ENCODE measurements around the gene IFIT3. TPM values are rescaled to one million over a fixed set of nuclear protein-coding genes. Genes with fewer than 3 reads are reported as not detected.
"Not testable (repeated sequence)": the region's sequence is repeated elsewhere in the genome, so short reads cannot be mapped to it uniquely, and the experiment has no call there.

IFIT3 gene
- total RNA-seq, 1 donor from 2014 or later, result 16.8 TPM

DNA sequence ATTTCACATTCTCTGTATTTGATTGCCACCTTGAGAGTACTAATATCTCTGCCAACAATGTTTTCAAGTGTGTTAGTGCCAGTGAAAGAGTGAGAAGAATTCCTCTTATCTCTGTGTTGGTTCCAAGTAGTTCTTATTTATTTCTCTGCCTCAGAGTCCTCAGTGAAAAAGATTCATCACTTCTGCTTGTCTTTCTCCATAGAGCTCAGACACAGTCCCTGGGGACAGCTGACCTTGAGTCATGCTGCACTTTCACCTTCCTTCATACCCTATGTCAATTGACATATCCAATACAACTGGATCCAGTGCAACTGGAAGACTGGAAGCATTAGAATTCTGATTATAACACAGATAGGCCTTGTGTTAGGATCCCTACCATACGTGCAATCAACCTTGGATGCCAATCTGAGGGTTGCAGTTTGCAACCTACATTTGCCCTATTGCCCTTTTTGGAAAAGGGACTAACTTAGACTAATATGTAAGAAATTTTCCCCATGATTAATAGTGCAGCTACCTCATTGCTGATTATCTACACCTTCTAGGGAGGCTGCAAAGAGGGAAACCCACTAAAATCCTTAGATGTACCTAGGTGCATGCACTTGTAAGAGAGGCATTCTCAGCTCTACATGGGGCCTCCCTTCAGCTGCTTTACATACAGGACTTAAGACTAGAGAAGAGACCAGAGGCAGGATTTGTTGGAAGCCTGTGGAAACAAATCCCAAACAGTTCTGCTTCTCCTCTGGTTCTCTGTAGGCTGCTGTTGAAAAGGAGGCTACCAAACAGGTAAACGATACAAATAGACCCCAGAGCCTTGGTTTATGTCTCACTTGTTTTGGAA, 17.5 kb upstream of the IFIT3 start:
- no peak for DNase-seq (ENCODE audit: low spot score)
- Mint-ChIP-seq H3K4me1 (ENCODE audit: unreplicated experiment) (no peaks in the 10 kb centered on the region), H3K9me3 (ENCODE audit: unreplicated experiment) (no peaks in the 10 kb centered on the region), H3K27ac (ENCODE audit: unreplicated experiment) (no peak overlapping the region), H3K4me3 (ENCODE audit: unreplicated experiment) (no peak overlapping the region), H3K36me3 (ENCODE audit: low read depth, unreplicated experiment) (no peaks in the 10 kb centered on the region), H3K27me3 (ENCODE audit: unreplicated experiment) (peaks cover 1% of the 10 kb centered on the region)
- TF ChIP-seq, protein P1, sequence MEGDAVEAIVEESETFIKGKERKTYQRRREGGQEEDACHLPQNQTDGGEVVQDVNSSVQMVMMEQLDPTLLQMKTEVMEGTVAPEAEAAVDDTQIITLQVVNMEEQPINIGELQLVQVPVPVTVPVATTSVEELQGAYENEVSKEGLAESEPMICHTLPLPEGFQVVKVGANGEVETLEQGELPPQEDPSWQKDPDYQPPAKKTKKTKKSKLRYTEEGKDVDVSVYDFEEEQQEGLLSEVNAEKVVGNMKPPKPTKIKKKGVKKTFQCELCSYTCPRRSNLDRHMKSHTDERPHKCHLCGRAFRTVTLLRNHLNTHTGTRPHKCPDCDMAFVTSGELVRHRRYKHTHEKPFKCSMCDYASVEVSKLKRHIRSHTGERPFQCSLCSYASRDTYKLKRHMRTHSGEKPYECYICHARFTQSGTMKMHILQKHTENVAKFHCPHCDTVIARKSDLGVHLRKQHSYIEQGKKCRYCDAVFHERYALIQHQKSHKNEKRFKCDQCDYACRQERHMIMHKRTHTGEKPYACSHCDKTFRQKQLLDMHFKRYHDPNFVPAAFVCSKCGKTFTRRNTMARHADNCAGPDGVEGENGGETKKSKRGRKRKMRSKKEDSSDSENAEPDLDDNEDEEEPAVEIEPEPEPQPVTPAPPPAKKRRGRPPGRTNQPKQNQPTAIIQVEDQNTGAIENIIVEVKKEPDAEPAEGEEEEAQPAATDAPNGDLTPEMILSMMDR (IDR thresholded peaks at IDR 0.05; ENCODE audit: unreplicated experiment), result no peak

- peaks cover 1% of the 10 kb centered on the region for H3K27me3 Mint-ChIP-seq (ENCODE audit: unreplicated experiment)
- DNase-seq (ENCODE audit: low spot score), result no peak
- H3K4me3 Mint-ChIP-seq (ENCODE audit: unreplicated experiment), result no peak overlapping the region
- no peaks in the 10 kb centered on the region for H3K9me3 Mint-ChIP-seq (ENCODE audit: unreplicated experiment)
- TF ChIP-seq, protein P1 (IDR thresholded peaks at IDR 0.05; ENCODE audit: unreplicated experiment), result no peak
- peaks cover 5% of the 10 kb centered on the region for H3K36me3 Mint-ChIP-seq (ENCODE audit: low read depth, unreplicated experiment)
- no peaks in the 10 kb centered on the region for H3K4me1 Mint-ChIP-seq (ENCODE audit: unreplicated experiment)
- H3K27ac Mint-ChIP-seq (ENCODE audit: unreplicated experiment), result no peak overlapping the region
Observed at GRCh38 chr10:89312973-89313372, 14.8 kb upstream of the IFIT3 start.

- H3K27me3 Mint-ChIP-seq (ENCODE audit: unreplicated experiment), result peaks cover 3% of the 10 kb centered on the region
- no peaks in the 10 kb centered on the region for H3K4me1 Mint-ChIP-seq (ENCODE audit: unreplicated experiment)
- H3K27ac Mint-ChIP-seq (ENCODE audit: unreplicated experiment), result no peak overlapping the region
- peaks cover 5% of the 10 kb centered on the region for H3K36me3 Mint-ChIP-seq (ENCODE audit: low read depth, unreplicated experiment)
- no peaks in the 10 kb centered on the region for H3K9me3 Mint-ChIP-seq (ENCODE audit: unreplicated experiment)
- DNase-seq (ENCODE audit: low spot score), result no peak
- no peak overlapping the region for H3K4me3 Mint-ChIP-seq (ENCODE audit: unreplicated experiment)
- TF ChIP-seq, protein P1 (IDR thresholded peaks at IDR 0.05; ENCODE audit: unreplicated experiment), result no peak
Observed at GRCh38 chr10:89314676-89315075, 13.1 kb upstream of the IFIT3 start.

DNA sequence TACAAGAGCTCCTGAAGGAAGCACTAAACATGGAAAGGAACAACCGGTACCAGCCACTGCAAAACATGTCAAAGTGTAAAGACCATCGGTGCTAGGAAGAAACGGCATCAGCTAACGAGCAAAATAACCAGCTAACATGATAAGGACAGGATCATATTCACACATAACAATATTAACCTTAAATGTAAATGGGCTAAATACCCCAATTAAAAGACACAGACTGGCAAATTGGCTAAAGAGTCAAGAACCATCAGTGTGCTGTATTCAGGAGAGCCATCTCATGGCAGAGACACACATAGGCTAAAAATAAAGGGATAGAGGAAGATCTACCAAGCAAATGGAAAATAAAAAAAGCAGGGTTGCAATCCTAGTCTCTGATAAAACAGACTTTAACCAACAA, 9.8 kb upstream of the IFIT3 start:
- not testable (repeated sequence) for H3K27ac Mint-ChIP-seq (ENCODE audit: unreplicated experiment); H3K4me3 Mint-ChIP-seq (ENCODE audit: unreplicated experiment); H3K9me3 Mint-ChIP-seq (ENCODE audit: unreplicated experiment); H3K4me1 Mint-ChIP-seq (ENCODE audit: unreplicated experiment); H3K36me3 Mint-ChIP-seq (ENCODE audit: low read depth, unreplicated experiment); H3K27me3 Mint-ChIP-seq (ENCODE audit: unreplicated experiment); DNase-seq (ENCODE audit: low spot score)

- not testable (repeated sequence) for H3K27me3 Mint-ChIP-seq (ENCODE audit: unreplicated experiment)
Observed at GRCh38 chr10:89325081-89325480, 2.7 kb upstream of the IFIT3 start.

DNA sequence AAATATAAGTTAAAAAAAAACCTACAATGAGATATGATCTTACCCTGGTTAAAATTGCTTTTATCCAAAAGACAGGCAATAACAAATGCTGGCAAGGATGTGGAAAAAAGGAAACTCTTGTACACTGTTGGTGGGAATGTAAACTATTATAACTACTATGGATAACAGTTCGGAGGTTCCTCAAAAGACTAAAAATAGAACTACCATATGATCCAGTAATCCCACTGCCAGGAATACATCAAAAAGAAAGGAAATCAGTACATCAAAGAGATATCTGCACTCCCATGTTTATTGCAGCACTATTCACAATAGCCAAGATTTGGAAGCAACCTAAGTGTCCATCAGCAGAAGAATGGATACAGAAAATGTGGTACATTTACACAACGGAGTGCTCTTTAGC, 1.9 kb upstream of the IFIT3 start:
- DNase-seq (ENCODE audit: low spot score); H3K36me3 Mint-ChIP-seq (ENCODE audit: low read depth, unreplicated experiment); H3K27me3 Mint-ChIP-seq (ENCODE audit: unreplicated experiment); H3K9me3 Mint-ChIP-seq (ENCODE audit: unreplicated experiment); H3K4me3 Mint-ChIP-seq (ENCODE audit: unreplicated experiment): not testable (repeated sequence)
- Mint-ChIP-seq H3K4me1 (ENCODE audit: unreplicated experiment) (peaks cover 43% of the 10 kb centered on the region), H3K27ac (ENCODE audit: unreplicated experiment) (peak overlapping the region; percentile 30)

More at GRCh38 chr10:89325081-89325480, 2.7 kb upstream of the IFIT3 start:
- peaks cover 35% of the 10 kb centered on the region for H3K4me1 Mint-ChIP-seq (ENCODE audit: unreplicated experiment)
- not testable (repeated sequence) for H3K27ac Mint-ChIP-seq (ENCODE audit: unreplicated experiment); H3K36me3 Mint-ChIP-seq (ENCODE audit: low read depth, unreplicated experiment); H3K4me3 Mint-ChIP-seq (ENCODE audit: unreplicated experiment); H3K9me3 Mint-ChIP-seq (ENCODE audit: unreplicated experiment); DNase-seq (ENCODE audit: low spot score)

All from endothelial cell (in vitro differentiated cells).